Measurements from ENCODE around the gene PRTG.

PRTG gene

DNA sequence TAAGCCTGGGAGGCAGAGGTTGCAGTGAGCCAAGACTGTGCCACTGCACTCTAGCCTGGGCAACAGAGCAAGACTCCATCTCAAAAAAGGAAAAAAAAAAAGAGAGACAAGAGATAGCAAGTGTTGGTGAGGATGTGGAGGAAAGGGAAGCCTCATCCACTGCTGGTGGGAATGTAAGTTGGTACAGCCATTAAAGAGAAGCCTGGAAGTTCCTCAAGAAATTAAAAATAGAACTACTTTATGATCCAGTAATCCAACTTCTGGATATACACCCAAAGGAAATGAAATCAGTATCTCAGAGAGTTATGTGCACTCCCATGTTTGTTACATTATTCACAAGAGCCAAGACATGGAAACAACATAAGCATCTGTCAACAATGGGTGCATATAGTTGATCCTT, 169.7 kb downstream of the PRTG start:
- no peak for ATAC-seq
- TF ChIP-seq ZC3H10 (CRISPR knock-in tag; IDR thresholded peaks at IDR 0.05), result no peak
- TF ChIP-seq, protein P1, sequence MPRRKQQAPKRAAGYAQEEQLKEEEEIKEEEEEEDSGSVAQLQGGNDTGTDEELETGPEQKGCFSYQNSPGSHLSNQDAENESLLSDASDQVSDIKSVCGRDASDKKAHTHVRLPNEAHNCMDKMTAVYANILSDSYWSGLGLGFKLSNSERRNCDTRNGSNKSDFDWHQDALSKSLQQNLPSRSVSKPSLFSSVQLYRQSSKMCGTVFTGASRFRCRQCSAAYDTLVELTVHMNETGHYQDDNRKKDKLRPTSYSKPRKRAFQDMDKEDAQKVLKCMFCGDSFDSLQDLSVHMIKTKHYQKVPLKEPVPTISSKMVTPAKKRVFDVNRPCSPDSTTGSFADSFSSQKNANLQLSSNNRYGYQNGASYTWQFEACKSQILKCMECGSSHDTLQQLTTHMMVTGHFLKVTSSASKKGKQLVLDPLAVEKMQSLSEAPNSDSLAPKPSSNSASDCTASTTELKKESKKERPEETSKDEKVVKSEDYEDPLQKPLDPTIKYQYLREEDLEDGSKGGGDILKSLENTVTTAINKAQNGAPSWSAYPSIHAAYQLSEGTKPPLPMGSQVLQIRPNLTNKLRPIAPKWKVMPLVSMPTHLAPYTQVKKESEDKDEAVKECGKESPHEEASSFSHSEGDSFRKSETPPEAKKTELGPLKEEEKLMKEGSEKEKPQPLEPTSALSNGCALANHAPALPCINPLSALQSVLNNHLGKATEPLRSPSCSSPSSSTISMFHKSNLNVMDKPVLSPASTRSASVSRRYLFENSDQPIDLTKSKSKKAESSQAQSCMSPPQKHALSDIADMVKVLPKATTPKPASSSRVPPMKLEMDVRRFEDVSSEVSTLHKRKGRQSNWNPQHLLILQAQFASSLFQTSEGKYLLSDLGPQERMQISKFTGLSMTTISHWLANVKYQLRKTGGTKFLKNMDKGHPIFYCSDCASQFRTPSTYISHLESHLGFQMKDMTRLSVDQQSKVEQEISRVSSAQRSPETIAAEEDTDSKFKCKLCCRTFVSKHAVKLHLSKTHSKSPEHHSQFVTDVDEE (CRISPR knock-in tag; IDR thresholded peaks at IDR 0.05), result no peak
- no peak for TF ChIP-seq ZFP30 (CRISPR knock-in tag; IDR thresholded peaks at IDR 0.05)
- no peak for TF ChIP-seq RARB (CRISPR knock-in tag; IDR thresholded peaks at IDR 0.05)
- TF ChIP-seq ARNTL (CRISPR knock-in tag; IDR thresholded peaks at IDR 0.05; ENCODE audit: borderline replicate concordance, low read depth), result no peak
- no peak for TF ChIP-seq TOX (CRISPR knock-in tag; IDR thresholded peaks at IDR 0.05; ENCODE audit: borderline replicate concordance)
- no peak for TF ChIP-seq CSDC2 (CRISPR knock-in tag; IDR thresholded peaks at IDR 0.05)
- no peak for TF ChIP-seq BACH2 (CRISPR knock-in tag; IDR thresholded peaks at IDR 0.05; ENCODE audit: borderline replicate concordance)
- no peak for TF ChIP-seq PPARA (CRISPR knock-in tag; IDR thresholded peaks at IDR 0.05; ENCODE audit: borderline replicate concordance)
- TF ChIP-seq GLIS3 (CRISPR knock-in tag; IDR thresholded peaks at IDR 0.05), result no peak
- TF ChIP-seq, protein P2, sequence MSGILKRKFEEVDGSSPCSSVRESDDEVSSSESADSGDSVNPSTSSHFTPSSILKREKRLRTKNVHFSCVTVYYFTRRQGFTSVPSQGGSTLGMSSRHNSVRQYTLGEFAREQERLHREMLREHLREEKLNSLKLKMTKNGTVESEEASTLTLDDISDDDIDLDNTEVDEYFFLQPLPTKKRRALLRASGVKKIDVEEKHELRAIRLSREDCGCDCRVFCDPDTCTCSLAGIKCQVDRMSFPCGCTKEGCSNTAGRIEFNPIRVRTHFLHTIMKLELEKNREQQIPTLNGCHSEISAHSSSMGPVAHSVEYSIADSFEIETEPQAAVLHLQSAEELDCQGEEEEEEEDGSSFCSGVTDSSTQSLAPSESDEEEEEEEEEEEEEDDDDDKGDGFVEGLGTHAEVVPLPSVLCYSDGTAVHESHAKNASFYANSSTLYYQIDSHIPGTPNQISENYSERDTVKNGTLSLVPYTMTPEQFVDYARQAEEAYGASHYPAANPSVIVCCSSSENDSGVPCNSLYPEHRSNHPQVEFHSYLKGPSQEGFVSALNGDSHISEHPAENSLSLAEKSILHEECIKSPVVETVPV (CRISPR knock-in tag; IDR thresholded peaks at IDR 0.05), result no peak
- TF ChIP-seq ISL1 (CRISPR knock-in tag; IDR thresholded peaks at IDR 0.05), result no peak
- TF ChIP-seq, protein P3, sequence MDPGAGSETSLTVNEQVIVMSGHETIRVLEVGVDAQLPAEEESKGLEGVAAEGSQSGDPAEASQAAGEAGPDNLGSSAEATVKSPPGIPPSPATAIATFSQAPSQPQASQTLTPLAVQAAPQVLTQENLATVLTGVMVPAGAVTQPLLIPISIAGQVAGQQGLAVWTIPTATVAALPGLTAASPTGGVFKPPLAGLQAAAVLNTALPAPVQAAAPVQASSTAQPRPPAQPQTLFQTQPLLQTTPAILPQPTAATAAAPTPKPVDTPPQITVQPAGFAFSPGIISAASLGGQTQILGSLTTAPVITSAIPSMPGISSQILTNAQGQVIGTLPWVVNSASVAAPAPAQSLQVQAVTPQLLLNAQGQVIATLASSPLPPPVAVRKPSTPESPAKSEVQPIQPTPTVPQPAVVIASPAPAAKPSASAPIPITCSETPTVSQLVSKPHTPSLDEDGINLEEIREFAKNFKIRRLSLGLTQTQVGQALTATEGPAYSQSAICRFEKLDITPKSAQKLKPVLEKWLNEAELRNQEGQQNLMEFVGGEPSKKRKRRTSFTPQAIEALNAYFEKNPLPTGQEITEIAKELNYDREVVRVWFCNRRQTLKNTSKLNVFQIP (CRISPR knock-in tag; IDR thresholded peaks at IDR 0.05; ENCODE audit: borderline replicate concordance, low read depth), result no peak

DNA sequence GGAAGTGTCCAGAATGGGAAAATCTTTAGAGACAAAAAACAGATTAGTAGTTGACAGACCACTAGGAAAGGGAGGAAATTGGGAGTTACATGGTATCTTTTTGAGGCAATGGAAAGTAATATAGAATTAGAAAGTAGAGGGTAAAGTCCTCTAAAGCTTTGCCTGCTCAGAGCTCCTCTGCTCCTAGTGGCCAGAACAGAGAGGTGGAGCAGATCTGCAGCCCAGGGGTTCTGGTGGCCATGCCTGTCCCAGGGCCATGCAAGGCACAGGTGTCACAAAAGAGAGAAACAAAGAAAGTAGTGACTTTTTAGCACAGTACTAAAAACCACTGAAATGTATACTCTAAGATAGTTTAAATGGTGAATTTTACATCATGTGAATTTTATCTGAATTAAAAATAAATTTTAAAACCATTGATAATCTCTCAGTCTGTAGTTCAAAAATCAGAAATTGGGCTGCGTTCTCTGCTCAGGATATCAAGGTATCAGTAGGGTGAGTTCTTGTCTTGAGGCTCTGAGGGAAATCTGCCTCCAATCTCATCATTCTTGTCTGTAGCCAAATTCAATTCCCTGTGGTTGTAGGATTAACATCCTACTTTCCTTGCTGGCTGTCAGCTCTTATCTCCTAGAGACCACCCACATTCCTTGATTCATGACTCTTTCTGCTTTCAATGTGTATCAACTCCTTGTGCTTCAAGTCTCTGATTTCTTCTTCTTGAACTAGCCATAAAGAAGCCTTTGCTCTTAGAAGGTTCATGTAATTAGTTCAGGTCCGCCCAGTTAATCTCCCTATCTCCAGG, 178.4 kb downstream of the PRTG start:
- peak; percentile 40; the same call in 1 of the 3 replicates for ATAC-seq
- TF ChIP-seq GLIS3 (CRISPR knock-in tag; IDR thresholded peaks at IDR 0.05) (no peak), ZC3H10 (CRISPR knock-in tag; IDR thresholded peaks at IDR 0.05) (no peak), RARB (CRISPR knock-in tag; IDR thresholded peaks at IDR 0.05) (no peak), BACH2 (CRISPR knock-in tag; IDR thresholded peaks at IDR 0.05; ENCODE audit: borderline replicate concordance) (no peak), TCF4 (CRISPR knock-in tag; IDR thresholded peaks at IDR 0.05; ENCODE audit: borderline replicate concordance) (no peak), PPARA (CRISPR knock-in tag; IDR thresholded peaks at IDR 0.05; ENCODE audit: borderline replicate concordance) (no peak), TOX (CRISPR knock-in tag; IDR thresholded peaks at IDR 0.05; ENCODE audit: borderline replicate concordance) (no peak), ZNF70 (CRISPR knock-in tag; IDR thresholded peaks at IDR 0.05) (no peak), ZFP30 (CRISPR knock-in tag; IDR thresholded peaks at IDR 0.05) (no peak)
- TF ChIP-seq, protein P4, sequence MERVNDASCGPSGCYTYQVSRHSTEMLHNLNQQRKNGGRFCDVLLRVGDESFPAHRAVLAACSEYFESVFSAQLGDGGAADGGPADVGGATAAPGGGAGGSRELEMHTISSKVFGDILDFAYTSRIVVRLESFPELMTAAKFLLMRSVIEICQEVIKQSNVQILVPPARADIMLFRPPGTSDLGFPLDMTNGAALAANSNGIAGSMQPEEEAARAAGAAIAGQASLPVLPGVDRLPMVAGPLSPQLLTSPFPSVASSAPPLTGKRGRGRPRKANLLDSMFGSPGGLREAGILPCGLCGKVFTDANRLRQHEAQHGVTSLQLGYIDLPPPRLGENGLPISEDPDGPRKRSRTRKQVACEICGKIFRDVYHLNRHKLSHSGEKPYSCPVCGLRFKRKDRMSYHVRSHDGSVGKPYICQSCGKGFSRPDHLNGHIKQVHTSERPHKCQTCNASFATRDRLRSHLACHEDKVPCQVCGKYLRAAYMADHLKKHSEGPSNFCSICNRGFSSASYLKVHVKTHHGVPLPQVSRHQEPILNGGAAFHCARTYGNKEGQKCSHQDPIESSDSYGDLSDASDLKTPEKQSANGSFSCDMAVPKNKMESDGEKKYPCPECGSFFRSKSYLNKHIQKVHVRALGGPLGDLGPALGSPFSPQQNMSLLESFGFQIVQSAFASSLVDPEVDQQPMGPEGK (CRISPR knock-in tag; IDR thresholded peaks at IDR 0.05; ENCODE audit: borderline replicate concordance), result no peak
- TF ChIP-seq, protein P2 (CRISPR knock-in tag; IDR thresholded peaks at IDR 0.05), result no peak
- TF ChIP-seq, protein P5, sequence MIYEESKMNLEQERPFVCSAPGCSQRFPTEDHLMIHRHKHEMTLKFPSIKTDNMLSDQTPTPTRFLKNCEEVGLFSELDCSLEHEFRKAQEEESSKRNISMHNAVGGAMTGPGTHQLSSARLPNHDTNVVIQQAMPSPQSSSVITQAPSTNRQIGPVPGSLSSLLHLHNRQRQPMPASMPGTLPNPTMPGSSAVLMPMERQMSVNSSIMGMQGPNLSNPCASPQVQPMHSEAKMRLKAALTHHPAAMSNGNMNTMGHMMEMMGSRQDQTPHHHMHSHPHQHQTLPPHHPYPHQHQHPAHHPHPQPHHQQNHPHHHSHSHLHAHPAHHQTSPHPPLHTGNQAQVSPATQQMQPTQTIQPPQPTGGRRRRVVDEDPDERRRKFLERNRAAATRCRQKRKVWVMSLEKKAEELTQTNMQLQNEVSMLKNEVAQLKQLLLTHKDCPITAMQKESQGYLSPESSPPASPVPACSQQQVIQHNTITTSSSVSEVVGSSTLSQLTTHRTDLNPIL (CRISPR knock-in tag; IDR thresholded peaks at IDR 0.05; ENCODE audit: low read depth), result no peak
- TF ChIP-seq, protein P3 (CRISPR knock-in tag; IDR thresholded peaks at IDR 0.05; ENCODE audit: borderline replicate concordance, low read depth), result no peak
- TF ChIP-seq, protein P1 (CRISPR knock-in tag; IDR thresholded peaks at IDR 0.05), result no peak
